Right lobe of liver (tissue), 6 donors: ENCODE results near the gene CREBZF. TPM values are rescaled to one million over a fixed set of nuclear protein-coding genes. Genes with fewer than 3 reads are reported as not detected.
A peak's percentile ranks its signal among the peaks of the same experiment; 100 is the strongest.

Experiments used
- ATAC-seq, 4 donors: fragments of 200-7000 bp; cut with Tn5 transposase; one replicate each; pipeline ENCODE4 v1.9.1; 2020; ENCODE audit warnings: mild to moderate bottlenecking in 4 of 4, moderate library complexity in 4 of 4
- DNase-seq, 3 donors: peaks; one replicate each; pipeline ENCODE4 v3.0.0-alpha.2; 2020
- H3K27ac ChIP-seq, 3 donors: fragments of 200-600 bp; one replicate each; pipeline ENCODE4 v1.8.0; 2022
- H3K27me3 ChIP-seq, 2 donors: fragments of 200-600 bp; one replicate each; pipeline ENCODE4 v1.8.0; 2022
- H3K36me3 ChIP-seq, 4 donors: fragments of 200-600 bp; sonication (generic) in 1 of 4; one replicate each; pipeline versions ENCODE4 v1.5.1 to v1.8.0; 2017 to 2022; ENCODE audit warnings: control low read depth in 1 of 4
- H3K4me1 ChIP-seq, 4 donors: fragments of 200-600 bp; sonication (generic) in 1 of 4; one replicate each; pipeline versions ENCODE4 v1.5.1 to v1.8.0; 2017 to 2022; ENCODE audit warnings: control low read depth in 1 of 4
- H3K4me3 ChIP-seq, 3 donors: fragments of 200-600 bp; one replicate each; pipeline ENCODE4 v1.8.0; 2022
- H3K9me3 ChIP-seq, 4 donors: fragments of 200-600 bp; sonication (generic) in 1 of 4; one replicate each; pipeline versions ENCODE4 v1.5.1 to v1.8.0; 2017 to 2022; ENCODE audit warnings: control low read depth in 1 of 4
- POLR2A ChIP-seq: fragments of 450-650 bp; IDR thresholded peaks from one replicate; pipeline ENCODE4 v1.6.1; 2017; ENCODE audit warnings: antibody characterized with exemption, mild to moderate bottlenecking
- WGBS: methylation state at CpG from one replicate; pipeline ENCODE4 v1.1.6; 2018; ENCODE audit warnings: low coverage, low lambda C conversion rate; ENCODE audit not compliant: insufficient coverage; ENCODE audit errors: missing lambda C conversion rate; 5-methylcytosine and 5-hydroxymethylcytosine counted together
- intact Hi-C, 2 donors: fragments of 100-400 bp; cut with DNase I; formaldehyde crosslinking; loops; one replicate each; pipeline versions ENCODE4 v1.11.2 to v1.14.1; 2022
- total RNA-seq, 6 experiments: library from RNA; depleted of rRNA in 2 of 6; stranded (reverse); fragments of >200 nt in 2 of 6; fragmentation: NEBNext Ultra II Directional in 3 of 6; extraction: Animal tissue kit (Norgen Biotek cat#: 25700) in 3 of 6; gene quantifications; one replicate each; pipeline versions ENCODE4 v1.1.0 to v1.2.4, GENCODE V29; 2016 to 2023
- TF ChIP-seq, protein P1 (sequence below), 4 donors: fragments of 200-600 bp in 3 of 4; fragments of 450-650 bp in 1 of 4; IDR thresholded peaks; one replicate each; pipeline versions ENCODE4 v1.5.1 to v1.8.0; 2016 to 2022; ENCODE audit warnings: antibody characterized with exemption in 4 of 4, mild to moderate bottlenecking in 2 of 4
- donor health status: DM: no; HTN: yes; CAD: no.
- donor health status: DM: no; HTN: no; CAD: no.
- donor health status: DM: no; HTN: no; CAD: no.
- donor health status: DM: no; HTN: yes; CAD: no.
- donor health status: DM: no; HTN: yes; CAD: no.

The CREBZF gene
- total RNA-seq, 6 experiments from 2014 or later = 14.1 to 23.0 (median 18.0) TPM

DNA sequence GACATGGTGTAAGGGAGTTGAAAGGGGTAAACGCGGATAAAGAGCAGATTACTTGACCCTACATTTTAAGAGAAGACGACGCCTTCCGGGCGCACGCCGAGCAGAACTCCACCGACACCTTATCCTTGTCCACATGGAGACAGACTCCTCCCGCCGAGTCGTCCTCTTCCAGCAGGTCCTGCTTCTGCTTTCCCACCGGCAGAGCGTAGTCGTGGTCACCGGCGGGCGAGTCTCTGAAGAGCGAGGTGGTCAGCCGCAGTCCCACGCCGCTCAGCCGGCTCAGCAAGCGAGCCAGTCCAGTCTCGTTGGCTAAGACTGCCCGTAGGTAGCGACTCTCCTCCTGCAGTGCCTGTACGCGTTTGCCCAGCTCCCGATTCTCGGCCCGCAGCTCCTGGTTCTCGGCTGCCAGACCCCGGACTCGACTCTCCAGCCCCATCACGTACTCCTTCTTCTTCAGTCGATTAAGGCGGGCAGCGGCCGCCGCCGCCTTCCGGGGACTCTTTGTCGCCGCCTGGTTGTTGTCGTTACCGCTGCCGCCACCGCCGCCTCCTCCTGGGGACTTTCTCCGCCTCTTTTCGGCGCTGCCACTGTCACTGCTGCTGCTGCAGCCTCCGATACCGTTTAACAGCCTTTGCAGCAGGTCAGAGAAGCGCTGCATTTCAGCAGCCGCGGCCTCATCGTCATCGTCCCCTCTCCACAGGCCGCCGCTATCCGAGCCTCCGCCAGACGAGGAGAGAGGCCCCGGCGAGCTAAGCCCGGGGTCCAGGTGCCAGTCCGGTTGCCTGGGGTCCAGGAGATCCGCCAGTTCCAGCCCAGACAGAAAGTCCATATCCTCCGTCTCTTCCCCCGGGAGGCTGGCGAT is 945 bp downstream of the CREBZF start:
- Histone ChIP-seq H3K36me3 (peaks cover 0 to 22% (median 4%) of the 10 kb centered on the region in 4 donors), H3K4me3 (peak overlapping the region; percentile 88 to 92 (median 89)), H3K27me3 (no peaks in the 10 kb centered on the region), H3K27ac (peak overlapping the region; percentile 89 to 98 (median 94)), H3K9me3 (no peaks in the 10 kb centered on the region), H3K4me1 (peaks cover 0 to 38% (median 9%) of the 10 kb centered on the region in 4 donors)
- intact Hi-C loops = no loop called here
- TF ChIP-seq, protein P1, sequence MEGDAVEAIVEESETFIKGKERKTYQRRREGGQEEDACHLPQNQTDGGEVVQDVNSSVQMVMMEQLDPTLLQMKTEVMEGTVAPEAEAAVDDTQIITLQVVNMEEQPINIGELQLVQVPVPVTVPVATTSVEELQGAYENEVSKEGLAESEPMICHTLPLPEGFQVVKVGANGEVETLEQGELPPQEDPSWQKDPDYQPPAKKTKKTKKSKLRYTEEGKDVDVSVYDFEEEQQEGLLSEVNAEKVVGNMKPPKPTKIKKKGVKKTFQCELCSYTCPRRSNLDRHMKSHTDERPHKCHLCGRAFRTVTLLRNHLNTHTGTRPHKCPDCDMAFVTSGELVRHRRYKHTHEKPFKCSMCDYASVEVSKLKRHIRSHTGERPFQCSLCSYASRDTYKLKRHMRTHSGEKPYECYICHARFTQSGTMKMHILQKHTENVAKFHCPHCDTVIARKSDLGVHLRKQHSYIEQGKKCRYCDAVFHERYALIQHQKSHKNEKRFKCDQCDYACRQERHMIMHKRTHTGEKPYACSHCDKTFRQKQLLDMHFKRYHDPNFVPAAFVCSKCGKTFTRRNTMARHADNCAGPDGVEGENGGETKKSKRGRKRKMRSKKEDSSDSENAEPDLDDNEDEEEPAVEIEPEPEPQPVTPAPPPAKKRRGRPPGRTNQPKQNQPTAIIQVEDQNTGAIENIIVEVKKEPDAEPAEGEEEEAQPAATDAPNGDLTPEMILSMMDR (IDR thresholded peaks at IDR 0.05) = peak; percentile 47 to 59 (median 54)
- TF ChIP-seq POLR2A = no peak
- ATAC-seq (peak; percentile 76 to 79 (median 77)), DNase-seq (peak; percentile 81 to 87 (median 85))
- under 1% methylated on average over 43 of the region's 73 CpGs for WGBS

DNA sequence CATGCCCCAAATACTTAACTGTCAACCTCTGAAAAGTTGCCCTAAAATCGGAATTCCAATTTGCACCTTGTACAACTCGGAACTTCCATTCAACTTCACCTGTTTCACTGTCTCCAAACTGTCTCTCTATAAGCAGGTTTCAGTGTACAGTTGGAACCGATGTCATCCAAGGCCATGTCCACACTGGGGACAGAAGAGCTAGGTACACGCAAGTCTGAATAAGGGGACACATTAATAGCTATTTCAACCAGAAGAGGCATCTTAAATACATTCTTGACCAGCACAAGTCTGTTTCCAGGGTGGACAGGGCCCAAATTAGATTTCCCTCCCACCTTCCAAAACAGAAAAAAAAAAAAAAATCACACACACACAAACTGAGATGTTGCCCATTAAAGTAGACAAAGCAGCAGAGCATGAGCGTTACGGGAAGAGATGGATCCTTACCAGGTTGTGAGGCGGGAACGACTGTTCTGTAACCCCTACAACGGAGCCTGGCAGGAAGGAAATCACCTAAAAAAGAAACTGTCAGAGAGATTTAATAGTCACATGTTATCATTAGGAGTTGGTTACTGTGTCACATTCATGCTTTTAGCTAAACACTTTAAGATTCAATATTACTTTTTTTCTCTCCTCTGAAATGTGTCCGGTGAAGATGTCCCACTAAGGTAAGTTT is 1.7 kb downstream of the CREBZF start:
- 0% methylated on average over 10 of the region's 10 CpGs for WGBS
- Histone ChIP-seq H3K4me1 (peaks cover 0 to 38% (median 9%) of the 10 kb centered on the region in 4 donors), H3K36me3 (peaks cover 0 to 25% (median 4%) of the 10 kb centered on the region in 4 donors), H3K4me3 (peak overlapping the region; percentile 88 to 92 (median 89)), H3K9me3 (no peaks in the 10 kb centered on the region), H3K27me3 (no peaks in the 10 kb centered on the region), H3K27ac (peak overlapping the region; percentile 89 to 98 (median 94))
- TF ChIP-seq POLR2A = no peak
- TF ChIP-seq, protein P1 (IDR thresholded peaks at IDR 0.05) = no peak
- ATAC-seq = no peak
- no peak for DNase-seq
- intact Hi-C loops = no loop called here

DNA sequence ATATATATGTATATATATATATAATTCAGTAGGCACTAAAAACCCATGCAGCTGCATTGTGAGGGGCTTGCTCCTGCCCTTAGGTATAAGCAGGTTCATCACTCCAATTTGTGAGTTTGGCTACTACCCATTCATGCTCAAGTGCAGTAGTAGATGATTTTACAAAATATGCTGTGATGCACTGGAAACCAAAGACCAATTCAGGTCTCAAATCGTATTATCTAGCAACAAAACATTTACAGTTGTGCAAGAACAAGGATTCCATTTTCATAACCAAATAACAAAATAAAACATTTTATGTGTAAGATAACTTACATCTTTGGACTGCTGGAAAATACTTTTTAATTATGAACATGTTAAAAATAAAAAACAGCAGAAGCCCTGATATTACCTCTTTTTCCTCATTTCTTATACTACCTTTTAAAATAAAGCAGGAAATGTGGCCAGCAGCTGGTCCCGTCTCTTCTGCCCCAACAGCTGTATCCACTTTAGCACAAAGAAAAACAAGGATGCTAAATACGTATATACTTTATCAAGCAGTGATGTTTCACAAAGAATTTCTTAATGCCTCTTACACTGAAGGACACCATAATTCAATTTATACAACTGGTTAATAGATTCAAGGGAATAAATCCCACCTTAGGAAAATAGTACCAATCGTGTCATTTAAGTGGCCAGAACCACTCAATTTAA is 2.8 kb downstream of the CREBZF start:
- H3K27me3 ChIP-seq = no peaks in the 10 kb centered on the region
- 14% methylated on average over 4 of the region's 4 CpGs for WGBS
- peak overlapping the region; percentile 88 to 92 (median 89) for H3K4me3 ChIP-seq
- peaks cover 0 to 34% (median 4%) of the 10 kb centered on the region in 4 donors for H3K36me3 ChIP-seq
- DNase-seq = no peak
- H3K9me3 ChIP-seq = no peaks in the 10 kb centered on the region
- intact Hi-C loops = no loop called here
- H3K27ac ChIP-seq = no peak overlapping the region
- TF ChIP-seq, protein P1 (IDR thresholded peaks at IDR 0.05) = no peak
- TF ChIP-seq POLR2A = no peak
- no peak for ATAC-seq
- peaks cover 0 to 38% (median 9%) of the 10 kb centered on the region in 4 donors for H3K4me1 ChIP-seq

DNA sequence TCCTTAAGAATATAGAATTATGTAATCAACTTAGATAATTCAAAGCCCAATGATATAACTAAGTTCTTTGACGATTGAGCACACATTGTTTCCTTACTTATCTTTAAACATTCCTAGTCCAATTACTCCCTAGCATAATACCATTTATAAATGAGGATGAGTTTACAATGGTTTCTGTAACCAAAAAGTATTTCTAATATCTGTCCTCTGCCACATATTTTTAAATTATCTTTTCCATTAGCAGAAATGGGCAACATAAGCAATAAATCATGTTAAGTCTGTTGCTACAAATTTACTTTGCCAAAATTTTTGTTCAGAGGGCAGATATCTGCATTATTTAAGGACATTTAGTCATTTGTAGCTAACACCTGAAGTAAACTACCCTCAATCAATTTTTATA is 6.7 kb downstream of the CREBZF start:
- Histone ChIP-seq H3K27ac (no peak overlapping the region), H3K4me3 (no peak overlapping the region), H3K27me3 (no peaks in the 10 kb centered on the region), H3K36me3 (peaks cover 4 to 44% (median 4%) of the 10 kb centered on the region in 4 donors), H3K4me1 (peaks cover 0 to 38% (median 9%) of the 10 kb centered on the region in 4 donors), H3K9me3 (no peaks in the 10 kb centered on the region)
- no peak for DNase-seq
- intact Hi-C loops = no loop called here
- ATAC-seq = no peak
- 65% methylated on average over 1 of the region's 1 CpG for WGBS
- TF ChIP-seq, protein P1 (IDR thresholded peaks at IDR 0.05) = no peak
- TF ChIP-seq POLR2A = no peak
